HG03558 (cell line): ENCODE data around the gene XRCC4.
"Not testable (repeated sequence)": the region's sequence is repeated elsewhere in the genome, so short reads cannot be mapped to it uniquely, and the experiment has no call there.

Experiments used
- ATAC-seq: cut with Tn5 transposase; IDR thresholded peaks from one replicate; pipeline ENCODE4 v1.9.1; 2021; ENCODE audit warnings: moderate number of reproducible peaks; ENCODE audit not compliant: unreplicated experiment; ENCODE audit errors: extremely low read depth

The XRCC4 gene

DNA sequence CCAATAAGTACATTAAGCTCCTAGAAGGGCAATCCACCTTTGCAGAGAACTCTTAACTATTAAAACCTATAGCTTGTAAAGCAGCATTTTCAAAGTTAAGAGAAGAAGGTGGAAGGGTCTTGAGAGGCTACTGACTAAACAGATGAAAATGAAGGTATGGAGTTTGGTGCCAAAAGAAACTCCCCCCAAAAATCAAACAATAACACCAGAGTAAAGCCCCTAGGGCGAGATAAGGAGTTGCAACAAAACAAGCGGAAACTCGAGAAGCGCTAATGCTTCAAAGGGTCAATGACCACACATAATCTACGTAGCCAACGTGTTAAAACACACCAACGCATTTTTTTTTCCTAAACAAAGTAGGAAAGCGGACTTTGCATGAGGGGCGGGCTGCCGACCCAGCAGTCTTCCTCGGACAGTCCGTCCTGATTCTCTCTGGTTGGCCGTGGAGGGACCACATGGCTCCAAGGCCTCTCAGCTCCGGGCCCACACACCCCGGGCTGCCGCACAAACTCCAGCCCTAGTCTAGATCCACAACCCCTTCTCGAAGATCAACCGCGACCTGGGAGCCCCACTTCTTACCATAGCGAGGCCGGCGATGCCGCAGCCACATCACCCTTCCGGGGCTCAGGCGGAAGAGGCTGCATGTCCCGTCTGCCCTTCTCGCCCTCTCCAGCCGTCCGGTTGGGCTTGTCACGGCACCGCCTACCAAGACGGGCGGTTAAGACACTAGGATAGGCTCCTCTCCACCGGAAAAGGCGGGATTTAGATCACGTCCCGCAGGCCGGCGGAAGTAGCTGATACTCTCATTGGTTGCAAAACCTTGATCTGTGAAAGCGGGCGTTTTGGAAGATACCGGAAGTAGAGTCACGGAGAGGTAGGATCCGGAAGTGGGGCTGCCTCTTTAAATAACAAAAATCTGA, at the start of gene XRCC4, which contains the start of gene TMEM167A:
TSS of gene XRCC4 (plus strand) at position 806 of the 920 bp plus-strand sequence. CDS start 27,373 bp downstream, outside the sequence.
TSS of gene TMEM167A (minus strand) at position 653 of the 920 bp plus-strand sequence. CDS start at position 582, 71 bp downstream.
- peak; percentile 97 for ATAC-seq

DNA sequence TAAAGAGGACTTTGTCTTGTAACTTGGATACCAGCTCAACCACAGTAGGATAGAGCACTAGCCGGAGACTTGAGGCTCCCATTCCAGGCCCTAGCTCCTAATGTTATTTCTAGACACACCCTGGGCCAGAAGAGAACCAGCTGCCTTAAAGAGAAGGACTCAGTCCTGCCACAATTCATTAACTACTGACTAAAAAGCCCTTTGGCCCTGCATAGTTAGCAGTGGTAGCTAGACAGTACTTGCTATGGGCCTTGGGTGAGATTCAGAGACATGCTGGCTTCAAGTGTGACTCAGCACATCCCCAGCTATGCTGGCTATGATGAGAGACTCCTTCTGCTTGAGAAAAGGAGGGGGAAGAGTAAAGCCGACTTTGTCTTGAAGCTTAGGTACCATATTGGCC, 47.4 kb upstream of the XRCC4 start:
- ATAC-seq = no peak

DNA sequence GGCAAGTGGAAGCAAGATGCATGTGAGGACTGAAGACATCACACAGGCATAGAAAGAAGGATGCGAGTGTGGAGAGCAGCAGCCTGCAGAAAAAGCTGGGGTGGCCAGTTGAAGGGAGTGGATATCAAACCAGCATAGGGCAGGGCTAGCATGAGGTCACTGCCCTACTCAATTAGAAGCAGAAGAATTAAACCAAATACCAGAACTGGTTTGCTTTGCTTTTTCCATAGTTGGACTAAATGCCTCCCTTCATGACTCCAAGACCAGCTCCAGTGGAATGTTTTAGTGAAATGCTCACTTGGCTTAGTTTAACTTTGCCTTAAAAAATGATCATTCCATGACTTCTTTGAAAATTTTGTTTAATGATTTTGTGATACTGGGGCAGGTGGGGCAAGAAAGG, 46.0 kb upstream of the XRCC4 start:
- no peak for ATAC-seq

DNA sequence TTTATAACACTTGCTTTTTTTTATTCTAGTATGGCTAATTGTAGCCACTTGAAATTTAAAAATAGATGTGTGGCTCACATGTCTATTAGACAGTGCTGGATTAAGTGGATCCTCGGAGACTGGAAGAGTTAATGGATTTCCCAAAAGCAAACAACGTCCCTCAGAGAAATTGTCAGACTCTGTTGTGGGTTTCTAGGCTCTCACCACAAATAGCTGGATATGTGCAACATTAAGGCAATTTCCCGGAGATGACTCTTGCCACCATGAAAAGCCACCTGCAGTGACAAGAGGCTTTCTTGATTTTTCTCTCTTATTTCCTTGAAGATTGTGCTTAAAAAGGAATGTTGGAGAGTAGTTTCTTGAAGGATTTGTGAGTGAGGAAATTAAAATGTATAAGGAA, 43.3 kb upstream of the XRCC4 start:
- no peak for ATAC-seq

DNA sequence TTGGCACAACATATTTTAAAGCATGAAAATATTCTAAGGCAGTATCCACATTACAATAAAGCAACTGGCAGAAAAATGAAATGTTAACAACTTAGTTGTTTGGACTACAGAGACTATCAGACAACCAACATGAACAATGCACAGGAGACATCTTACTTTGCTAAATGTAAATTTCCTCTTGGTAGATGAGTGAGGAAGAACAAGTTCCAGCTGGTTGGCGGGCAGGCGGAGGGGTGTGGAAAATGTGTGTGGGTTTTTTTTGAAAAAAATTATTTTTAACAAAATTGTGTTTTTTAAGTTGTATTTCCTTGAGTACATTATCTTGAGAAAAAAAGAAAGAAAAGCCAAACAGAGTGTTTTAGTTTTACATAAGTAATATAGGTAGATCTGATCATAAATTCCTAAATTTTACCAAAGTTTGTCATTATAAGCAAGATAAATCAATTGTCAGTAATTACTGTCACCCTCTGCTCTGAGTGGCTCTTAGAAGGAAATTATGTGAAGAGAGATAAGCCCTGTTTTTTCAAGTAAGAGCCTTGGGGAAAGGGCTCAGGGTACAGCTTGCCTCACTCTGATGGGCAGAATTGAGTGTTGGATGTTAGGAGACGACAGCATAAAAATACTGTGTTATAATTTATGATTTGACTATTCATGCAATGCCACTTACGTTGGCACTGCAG, 42.7 kb upstream of the XRCC4 start:
- no peak for ATAC-seq

DNA sequence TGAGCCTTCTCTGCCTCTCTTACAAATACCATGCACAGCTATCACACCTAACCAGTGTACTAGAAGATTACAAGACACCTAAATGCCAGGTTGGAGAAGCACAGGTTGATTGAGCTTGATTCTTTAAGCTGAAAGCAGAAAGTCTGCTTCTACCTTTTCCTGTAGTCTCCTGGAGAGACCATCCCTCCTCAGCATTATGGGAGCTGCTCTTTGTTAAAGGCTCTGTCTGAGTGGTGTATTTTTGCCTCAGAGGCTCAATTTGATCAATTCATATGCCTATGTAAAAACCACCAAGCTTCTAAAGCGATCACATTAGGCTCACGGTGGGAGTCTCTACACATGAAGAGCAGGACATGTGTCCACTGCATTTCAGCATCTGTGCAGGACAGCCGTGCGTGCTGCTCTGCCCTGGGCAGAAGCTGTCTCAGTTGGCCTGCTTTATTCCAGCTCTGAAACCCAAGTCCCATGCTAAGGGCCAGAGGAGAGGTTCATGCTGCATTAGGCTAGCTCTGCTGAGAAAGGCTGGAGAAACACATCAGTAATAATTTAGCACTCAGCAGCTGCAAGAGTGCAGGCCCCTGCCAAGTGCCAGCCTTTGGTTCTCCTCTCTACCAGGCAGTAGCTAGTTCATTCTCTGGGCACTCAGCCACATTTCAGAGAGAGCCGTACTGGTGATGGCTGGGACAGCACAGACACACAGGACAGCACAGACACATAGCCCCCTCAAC, 41.8 kb upstream of the XRCC4 start:
- no peak for ATAC-seq

DNA sequence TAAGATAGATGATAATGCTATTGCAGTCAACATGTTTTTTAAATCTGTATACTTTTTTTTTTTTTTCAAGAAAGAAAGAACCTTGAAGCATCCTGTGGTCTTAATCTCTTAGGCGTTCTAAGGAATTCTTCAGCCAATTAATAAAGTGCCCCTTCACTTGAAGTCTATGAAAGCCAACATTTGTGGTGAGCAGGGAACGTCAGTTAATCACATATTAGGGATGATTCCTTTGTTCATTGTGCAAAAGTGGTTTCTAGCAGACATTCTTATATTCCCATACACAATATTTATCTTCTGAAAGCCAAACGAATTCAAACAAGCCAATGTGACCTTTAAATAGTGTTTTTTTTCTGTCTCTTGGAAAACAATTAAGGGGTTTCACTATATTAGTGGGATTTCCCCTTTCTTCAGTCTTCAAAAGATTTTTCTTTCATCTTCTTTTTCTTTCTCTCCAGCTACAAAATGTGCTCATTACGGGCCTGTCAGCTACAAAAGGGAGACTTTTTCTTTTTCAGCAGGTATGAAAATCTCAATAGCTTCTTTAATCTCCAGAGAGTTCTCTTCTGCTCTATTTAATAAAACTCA, 40.3 kb upstream of the XRCC4 start:
- ATAC-seq = no peak

DNA sequence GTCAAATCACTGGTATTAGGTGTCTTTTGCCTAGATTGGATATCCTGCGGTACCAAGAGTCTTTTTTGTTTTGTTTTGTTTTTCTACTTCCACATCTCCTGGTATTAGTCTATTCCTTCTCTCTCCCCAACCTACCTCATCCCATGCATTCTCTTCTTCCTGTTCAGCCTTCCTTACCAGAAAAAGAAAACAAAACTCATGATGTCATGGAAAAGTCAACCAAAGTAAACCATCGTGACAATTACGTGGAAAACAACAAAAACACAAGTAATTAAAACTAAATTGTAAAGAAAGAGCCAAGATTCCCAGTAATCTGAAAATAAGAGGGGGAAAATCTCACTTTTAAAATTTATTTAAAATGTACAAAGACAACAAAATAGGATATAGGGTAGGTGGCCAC, 38.4 kb upstream of the XRCC4 start:
- no peak for ATAC-seq

DNA sequence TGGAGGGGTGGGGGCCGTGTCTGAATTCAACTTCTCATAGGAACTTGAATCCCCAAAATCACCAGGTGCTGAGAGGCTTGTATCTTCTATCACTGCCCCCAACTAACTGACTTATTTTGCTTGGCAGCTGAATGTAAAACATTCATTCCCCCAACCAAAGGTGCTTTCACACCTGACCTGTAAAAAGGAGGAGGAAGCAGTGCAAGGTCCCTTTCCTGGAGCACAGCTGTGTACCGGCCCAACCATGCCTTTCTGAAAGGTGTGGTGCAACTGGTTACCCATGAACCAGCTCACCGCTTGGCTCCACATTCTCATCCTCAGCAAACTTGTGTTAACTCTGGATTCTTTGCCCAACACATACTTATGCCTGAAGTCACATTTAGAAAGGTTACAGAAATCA, 34.8 kb upstream of the XRCC4 start:
- ATAC-seq = no peak

DNA sequence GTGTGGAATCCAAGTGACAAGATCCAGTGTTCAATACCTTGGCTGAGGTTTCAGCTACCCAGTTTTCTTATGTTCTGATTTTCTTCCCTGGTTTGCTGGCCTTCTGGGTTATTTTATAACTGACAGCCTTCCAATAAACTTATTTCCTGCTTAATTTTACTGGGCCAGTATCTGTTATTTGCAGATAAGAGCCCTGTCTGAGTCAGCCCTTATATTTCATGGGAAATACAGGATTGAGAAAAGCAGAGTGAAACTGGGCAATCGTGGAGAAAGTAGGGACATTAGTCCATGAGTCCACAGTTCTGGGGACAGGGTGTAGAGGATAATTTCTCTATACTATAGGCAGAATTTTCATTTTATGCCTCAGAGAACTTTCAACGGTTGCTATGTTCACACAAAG, 32.4 kb upstream of the XRCC4 start:
- ATAC-seq = no peak

DNA sequence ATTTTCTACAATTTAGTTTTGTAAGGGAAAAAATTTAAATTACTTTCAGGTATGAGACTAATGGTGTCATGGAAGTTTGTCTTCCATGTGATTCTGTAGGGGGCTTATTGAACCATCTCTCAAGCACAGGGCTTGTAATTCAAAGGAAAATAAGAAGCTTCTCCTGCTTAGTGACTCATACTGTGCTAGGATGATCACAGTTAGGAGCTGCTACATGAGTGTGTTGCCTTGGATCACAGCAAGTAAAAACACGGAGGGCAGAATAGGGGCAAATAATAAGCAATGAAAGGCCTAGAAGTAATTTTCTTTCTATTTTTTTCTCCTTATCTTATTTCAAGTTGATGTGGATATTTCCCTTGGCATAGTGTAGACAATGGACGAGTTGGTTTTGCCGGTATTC, 29.1 kb upstream of the XRCC4 start:
- no peak for ATAC-seq

DNA sequence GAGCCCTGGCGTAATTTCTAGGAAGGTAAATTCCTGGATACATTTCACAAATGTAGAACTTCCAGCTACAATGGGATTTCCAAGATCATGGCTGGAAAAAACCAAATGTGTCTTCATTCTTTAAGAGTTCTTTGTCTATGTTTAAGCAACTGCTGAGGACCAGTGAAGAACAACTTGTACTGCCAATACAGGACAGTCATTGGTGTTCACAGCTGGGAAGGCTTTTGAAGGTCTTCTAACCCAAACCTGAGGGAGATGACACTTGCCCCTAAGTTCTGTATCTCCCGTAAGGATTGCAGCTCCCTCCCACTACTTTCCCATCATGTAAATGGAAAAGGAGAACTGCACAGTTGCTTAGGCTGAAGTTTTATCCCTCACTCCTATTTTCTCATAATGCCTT, 28.5 kb upstream of the XRCC4 start:
- no peak for ATAC-seq

DNA sequence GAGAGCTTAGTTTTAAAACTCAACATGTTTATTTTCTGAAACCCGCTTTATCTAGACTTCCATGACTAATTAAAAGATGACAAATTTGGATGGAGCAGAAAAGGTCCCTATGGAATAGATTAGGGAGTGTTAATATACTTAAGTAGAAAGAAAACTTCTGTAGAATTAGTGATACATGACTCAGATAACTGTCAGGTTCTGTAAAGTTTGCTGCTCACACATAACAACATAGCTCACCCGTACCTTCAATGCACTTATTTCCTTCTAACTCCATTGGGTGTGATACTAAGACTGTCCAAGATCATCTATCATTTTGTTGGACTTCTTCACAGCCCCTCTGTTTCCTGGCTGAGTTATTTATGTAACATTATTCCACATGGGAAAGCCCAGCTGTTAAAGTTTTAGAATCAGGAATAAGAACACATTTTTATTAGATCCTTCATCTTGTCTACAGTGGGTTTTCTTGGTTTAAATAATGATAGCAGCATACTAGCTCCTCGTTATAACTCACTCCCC, 27.9 kb upstream of the XRCC4 start:
- ATAC-seq = no peak

DNA sequence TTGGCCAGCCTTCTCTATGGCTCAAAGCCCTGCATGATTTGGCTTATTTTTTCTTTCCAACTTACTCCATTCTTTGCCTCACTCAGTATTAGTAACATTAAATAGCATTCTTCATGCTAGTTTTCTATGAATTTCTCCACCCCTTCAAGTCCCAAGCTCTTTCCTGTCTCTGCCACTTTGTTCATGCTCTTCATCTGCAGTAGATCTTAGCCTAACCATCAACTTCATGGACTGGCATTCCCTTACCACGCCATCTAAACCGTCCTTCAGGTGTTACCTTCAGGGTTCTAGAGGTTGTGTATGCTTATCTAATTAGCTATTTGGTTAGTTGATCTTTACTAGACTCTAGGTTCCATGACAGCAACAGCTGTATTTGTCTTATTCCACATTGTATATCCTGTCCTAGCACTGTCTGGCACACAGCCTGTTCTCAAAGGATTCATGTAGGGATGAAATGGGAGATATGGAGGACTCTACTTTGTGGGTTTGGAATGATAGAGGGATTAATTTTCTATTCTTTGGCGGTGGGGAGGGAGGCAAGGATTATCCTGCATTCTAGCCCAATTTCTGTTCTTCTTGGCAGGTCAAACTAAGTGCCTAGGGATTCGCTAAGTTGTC, 26.5 kb upstream of the XRCC4 start:
- ATAC-seq = no peak

DNA sequence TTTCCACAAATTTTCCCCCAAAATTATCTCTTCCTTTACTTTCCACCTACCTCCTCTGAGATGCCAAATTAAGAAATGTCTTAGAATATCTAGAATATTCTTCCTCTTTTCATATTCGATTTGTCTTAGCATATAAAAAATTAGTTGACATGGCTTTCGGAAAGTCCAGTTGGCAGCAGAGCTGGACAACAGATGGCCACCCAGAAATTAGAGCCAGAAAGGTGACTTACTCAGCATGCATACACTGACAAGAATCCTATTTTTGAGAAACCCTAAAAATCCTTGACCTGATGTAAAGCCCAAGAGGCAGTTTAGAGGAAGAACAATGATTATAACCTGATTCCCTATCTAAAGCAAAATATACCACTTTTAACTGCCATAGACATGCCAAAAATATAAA, 22.2 kb upstream of the XRCC4 start:
- no peak for ATAC-seq

DNA sequence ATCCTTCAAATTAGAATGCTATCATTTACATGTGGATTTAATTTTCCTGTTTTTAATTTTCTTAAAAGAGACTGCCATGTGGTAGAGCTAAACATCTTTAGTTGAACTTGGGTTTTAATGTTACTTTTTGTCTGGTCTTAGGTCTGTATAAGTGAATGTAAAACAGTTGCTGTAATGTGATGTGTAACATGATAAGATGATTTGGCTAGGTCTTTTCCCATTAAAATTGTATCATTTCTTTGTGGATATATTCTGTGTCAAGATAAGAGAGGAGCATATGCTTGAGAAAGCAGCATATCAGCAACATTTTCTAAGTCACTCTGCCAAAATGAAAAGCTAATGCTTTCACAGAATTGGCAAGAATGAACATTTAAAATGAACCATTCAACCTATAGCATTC, 18.6 kb upstream of the XRCC4 start:
- no peak for ATAC-seq

DNA sequence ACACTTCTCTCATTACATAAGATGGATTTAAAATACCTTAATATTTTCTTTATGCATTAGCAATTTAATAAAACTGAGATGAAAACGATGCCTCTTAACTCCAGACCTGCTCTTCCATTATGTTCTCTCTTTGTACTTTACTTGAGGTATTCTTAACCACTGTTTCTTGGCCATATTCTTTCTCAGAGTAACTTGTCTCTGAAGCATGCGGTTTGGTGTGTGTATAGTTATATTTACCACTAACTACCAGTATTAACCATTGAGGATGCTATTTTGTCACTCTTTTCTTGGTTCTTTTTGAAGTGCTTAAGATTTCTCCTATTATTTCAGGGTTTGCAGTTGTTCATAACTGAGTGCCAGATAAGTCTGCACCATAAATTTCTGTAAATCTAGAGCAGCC, 18.0 kb upstream of the XRCC4 start:
- no peak for ATAC-seq

DNA sequence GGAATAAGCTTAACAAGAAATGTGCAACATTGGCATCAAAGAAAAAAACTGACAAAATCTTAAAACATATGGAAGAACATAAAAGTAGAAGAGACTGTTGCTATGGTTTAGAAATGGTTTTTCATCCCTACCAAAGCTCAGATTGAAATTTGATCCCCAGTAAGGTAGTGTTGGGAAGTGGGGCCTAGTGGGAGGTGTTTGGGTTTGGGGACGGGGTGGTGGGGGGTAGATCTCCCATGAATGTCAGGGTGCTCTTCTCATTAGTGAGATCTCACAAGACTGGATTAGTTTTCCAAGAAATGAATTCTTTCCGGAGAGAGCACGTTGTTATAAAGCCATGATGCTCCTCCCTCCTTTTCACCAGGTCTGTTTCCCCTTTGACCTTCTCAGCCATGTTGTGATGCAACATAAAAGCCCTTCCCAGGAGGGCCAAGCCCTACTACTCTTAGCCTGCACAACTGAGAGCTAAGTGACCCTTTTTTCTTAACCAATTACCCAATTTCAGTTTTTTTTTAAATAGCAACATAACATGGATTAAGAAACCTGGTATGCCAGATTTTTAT, 10.7 kb upstream of the XRCC4 start:
- no peak for ATAC-seq

DNA sequence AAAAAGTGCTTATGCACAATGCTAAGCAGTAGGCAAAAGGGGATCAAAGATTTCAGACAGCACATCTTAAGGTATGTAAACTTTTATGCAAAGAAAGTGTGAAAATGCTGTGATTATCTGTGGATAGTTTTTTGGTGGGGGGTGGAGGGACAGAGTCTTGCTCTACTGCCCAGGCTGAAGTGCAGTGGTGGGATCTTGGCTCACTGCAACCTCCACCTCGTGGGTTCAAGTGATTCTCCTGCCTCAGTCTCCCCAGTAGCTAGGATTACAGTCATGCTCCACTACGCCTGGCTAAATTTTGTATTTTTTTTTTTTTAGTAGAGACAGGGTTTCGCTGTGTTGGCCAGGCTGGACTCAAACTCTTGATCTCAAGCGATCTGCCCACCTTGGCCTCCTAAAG, 10.0 kb upstream of the XRCC4 start:
- ATAC-seq = not testable (repeated sequence)
